ENCODE measurements around the gene PWP2.

The PWP2 gene

GRCh38 chr21:44065428-44065827 lies 41.8 kb upstream of the PWP2 start:
- peaks cover 78 to 98% (median 83%) of the 10 kb centered on the region in 11 experiments for H3K36me3 ChIP-seq
- no peaks in the 10 kb centered on the region for H3K9me3 ChIP-seq (replicated peaks in 1 of 11)
- H3K4me2 ChIP-seq, result peak overlapping the region; percentile 59 to 79 (median 69)
- H3K4me1 ChIP-seq, result peaks cover 15 to 24% (median 20%) of the 10 kb centered on the region in 10 experiments
- TF ChIP-seq Cebpa-rat (IDR thresholded peaks at IDR 0.05), result peak in 6 of 11 experiments; percentile 14 to 81 (median 48); a peak in 6 of 22 replicates
- no peaks in the 10 kb centered on the region for H3K27me3 ChIP-seq
- H3K27ac ChIP-seq, result peak overlapping the region in 9 of 11 experiments; percentile 4 to 76 (median 37); a peak in 14 of 22 replicates
- peaks cover 21 to 92% (median 59%) of the 10 kb centered on the region in 11 experiments; a peak in 20 of 22 replicates for H4K20me1 ChIP-seq
- H3K9ac ChIP-seq, result peak overlapping the region in 8 of 11 experiments; percentile 14 to 62 (median 46); a peak in 13 of 22 replicates
- no peak overlapping the region for H3K4me3 ChIP-seq

- Histone ChIP-seq H3K9me3 (replicated peaks in 1 of 11) (no peaks in the 10 kb centered on the region), H3K27ac (peak overlapping the region in 8 of 11 experiments; percentile 4 to 76 (median 48); a peak in 11 of 22 replicates), H3K36me3 (peaks cover 80 to 98% (median 85%) of the 10 kb centered on the region in 11 experiments), H4K20me1 (peaks cover 28 to 98% (median 66%) of the 10 kb centered on the region in 11 experiments; a peak in 20 of 22 replicates), H3K9ac (peak overlapping the region in 6 of 11 experiments; percentile 14 to 62 (median 46); a peak in 12 of 22 replicates), H3K27me3 (no peaks in the 10 kb centered on the region), H3K4me1 (peaks cover 15 to 24% (median 20%) of the 10 kb centered on the region in 10 experiments), H3K4me3 (no peak overlapping the region), H3K4me2 (peak overlapping the region; percentile 59 to 79 (median 69); a peak in 20 of 22 replicates)
- no peak for TF ChIP-seq Cebpa-rat (IDR thresholded peaks at IDR 0.05)
Observed at GRCh38 chr21:44066116-44066515, 41.1 kb upstream of the PWP2 start.

DNA sequence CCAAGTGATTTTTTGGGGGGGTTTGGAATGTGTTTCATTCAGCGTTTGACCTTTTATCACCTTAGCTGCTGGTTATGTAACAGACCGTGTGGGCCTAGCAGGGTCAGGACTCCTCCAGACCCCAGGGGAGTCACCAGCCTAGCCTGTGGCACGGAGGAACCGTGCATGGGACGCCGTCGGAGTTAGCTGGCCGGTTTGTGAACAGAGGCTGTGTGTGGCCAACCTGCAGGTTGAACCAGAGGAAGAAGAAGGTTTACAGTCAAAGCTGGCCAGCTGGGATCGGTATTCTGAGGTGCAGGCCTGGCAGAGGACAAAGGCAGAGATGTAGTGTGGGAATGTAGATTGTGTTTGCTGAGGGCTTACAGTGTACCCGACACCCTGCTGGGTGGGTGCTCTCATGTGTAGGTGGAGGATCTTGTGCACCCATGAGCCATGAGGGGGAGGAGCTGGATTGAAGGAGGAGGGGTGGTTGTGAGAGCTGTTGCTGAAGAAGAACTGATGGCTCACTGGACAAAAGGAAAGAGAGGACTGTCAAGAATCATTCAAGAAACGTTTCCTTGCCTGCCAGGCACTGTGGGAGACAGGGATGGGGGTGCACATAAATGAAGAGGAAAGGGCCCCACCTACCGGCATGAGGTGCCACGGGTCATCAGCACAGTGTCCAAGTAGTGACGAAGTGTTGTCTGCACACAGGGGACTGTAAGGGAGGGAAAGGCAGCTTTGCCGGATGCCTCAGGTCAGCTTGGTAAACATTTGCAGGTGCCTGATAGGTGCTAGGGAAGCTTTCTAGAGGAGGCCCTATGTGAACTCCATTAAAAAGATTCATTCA lies 40.0 kb upstream of the PWP2 start:
- H3K4me2 ChIP-seq, result no peak overlapping the region
- no peaks in the 10 kb centered on the region for H3K9me3 ChIP-seq (replicated peaks in 1 of 11)
- no peak for TF ChIP-seq Cebpa-rat (IDR thresholded peaks at IDR 0.05)
- 0 out of 22 replicates have a peak overlapping the region, but pooled peaks of 2 of the 11 experiments have one; percentile 6 to 76 for H3K27ac ChIP-seq
- no peak overlapping the region for H3K4me3 ChIP-seq
- H3K9ac ChIP-seq, result no peak overlapping the region
- no peaks in the 10 kb centered on the region for H3K27me3 ChIP-seq
- peaks cover 79 to 99% (median 89%) of the 10 kb centered on the region in 11 experiments for H3K36me3 ChIP-seq
- peaks cover 15 to 24% (median 20%) of the 10 kb centered on the region in 10 experiments for H3K4me1 ChIP-seq
- H4K20me1 ChIP-seq, result peaks cover 31 to 100% (median 77%) of the 10 kb centered on the region in 11 experiments; a peak in 21 of 22 replicates

GRCh38 chr21:44070391-44070790 lies 36.8 kb upstream of the PWP2 start:
- Histone ChIP-seq H3K36me3 (peaks cover 86 to 99% (median 94%) of the 10 kb centered on the region in 11 experiments), H3K27ac (no peak overlapping the region), H3K4me2 (no peak overlapping the region), H3K4me1 (peaks cover 9 to 14% (median 10%) of the 10 kb centered on the region in 10 experiments), H3K9me3 (replicated peaks in 1 of 11) (no peaks in the 10 kb centered on the region), H3K9ac (no peak overlapping the region), H4K20me1 (peaks cover 40 to 97% (median 90%) of the 10 kb centered on the region in 11 experiments; a peak in 21 of 22 replicates), H3K4me3 (no peak overlapping the region), H3K27me3 (no peaks in the 10 kb centered on the region)
- no peak for TF ChIP-seq Cebpa-rat (IDR thresholded peaks at IDR 0.05)

DNA sequence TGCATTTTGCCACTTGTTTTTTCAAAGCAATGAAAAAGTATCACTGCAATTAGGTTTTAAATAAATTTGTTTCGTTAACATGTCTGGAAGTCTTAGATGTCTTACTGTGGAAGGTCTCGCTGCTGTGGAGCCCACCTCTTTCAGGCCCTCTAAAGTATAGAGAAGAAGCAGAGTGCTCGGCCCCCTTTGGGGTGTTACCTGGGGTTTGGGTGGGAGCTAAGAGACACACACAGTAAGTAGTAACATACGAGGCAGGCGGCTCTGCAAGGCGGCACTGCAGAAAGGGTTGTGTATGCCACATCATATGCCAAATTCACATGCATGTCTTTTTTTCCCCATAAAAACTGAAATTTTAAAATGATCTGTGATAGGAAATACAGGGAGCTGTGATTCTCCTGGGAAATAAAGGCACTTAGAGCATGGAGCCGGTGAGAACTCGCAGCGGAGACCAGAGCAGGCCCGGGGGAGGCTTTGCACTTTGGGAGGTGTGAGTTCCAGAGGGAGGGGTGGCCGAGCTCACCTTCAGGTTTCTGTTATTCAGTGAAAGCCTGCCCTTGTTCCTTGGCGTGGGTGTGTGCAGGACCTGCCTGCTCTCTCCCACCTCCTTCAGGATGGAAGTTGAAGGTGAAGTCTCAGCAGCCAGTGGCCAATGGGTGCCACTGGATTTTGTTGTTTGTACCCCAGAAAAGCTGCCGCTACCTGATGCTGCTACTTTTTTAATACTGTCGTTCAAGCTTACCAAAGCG lies 35.7 kb upstream of the PWP2 start:
- Histone ChIP-seq H3K36me3 (peaks cover 90 to 100% (median 98%) of the 10 kb centered on the region in 11 experiments), H3K4me3 (no peak overlapping the region)

DNA sequence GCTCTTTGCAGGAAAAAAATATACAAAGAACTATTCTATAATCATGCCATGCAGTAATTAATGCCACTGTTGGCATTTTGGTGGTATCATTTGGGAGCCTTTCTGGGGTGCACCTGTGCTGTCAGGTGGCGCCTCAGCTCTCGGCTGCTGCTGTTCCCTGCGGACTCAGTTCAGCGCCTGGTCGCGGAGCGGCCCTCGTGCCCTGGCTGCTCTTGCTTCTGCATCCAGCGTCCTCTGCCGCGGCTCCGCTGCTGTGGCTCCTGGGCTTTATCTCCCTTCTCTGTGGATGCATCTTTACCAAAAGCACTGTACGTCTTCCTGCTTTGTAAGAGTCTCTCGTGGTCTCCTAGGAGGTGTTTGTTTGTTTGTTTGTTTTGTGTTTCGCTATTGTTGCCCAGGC lies 35.1 kb upstream of the PWP2 start:
- no peaks in the 10 kb centered on the region for H3K27me3 ChIP-seq
- no peak overlapping the region for H3K4me3 ChIP-seq
- H4K20me1 ChIP-seq, result peaks cover 31 to 93% (median 74%) of the 10 kb centered on the region in 11 experiments; a peak in 20 of 22 replicates
- H3K9ac ChIP-seq, result no peak overlapping the region
- H3K36me3 ChIP-seq, result peaks cover 90 to 100% (median 98%) of the 10 kb centered on the region in 11 experiments
- no peak for TF ChIP-seq Cebpa-rat (IDR thresholded peaks at IDR 0.05)
- no peaks in the 10 kb centered on the region for H3K9me3 ChIP-seq (replicated peaks in 1 of 11)
- no peak overlapping the region for H3K27ac ChIP-seq
- no peak overlapping the region for H3K4me2 ChIP-seq
- peaks cover 0 to under 1% (median 0%) of the 10 kb centered on the region in 10 experiments; a peak in 2 of 20 replicates for H3K4me1 ChIP-seq

More for the DNA sequence above, 35.7 kb upstream of the PWP2 start:
- H3K9me3 ChIP-seq (replicated peaks in 1 of 11), result no peaks in the 10 kb centered on the region
- no peak overlapping the region for H3K27ac ChIP-seq
- peaks cover 31 to 93% (median 79%) of the 10 kb centered on the region in 11 experiments; a peak in 20 of 22 replicates for H4K20me1 ChIP-seq
- H3K9ac ChIP-seq, result no peak overlapping the region
- H3K4me1 ChIP-seq, result peaks cover 0 to 3% (median 0%) of the 10 kb centered on the region in 10 experiments; a peak in 4 of 20 replicates
- no peak overlapping the region for H3K4me2 ChIP-seq
- TF ChIP-seq Cebpa-rat (IDR thresholded peaks at IDR 0.05), result no peak
- H3K27me3 ChIP-seq, result no peaks in the 10 kb centered on the region

GRCh38 chr21:44074315-44074958 lies 32.8 kb upstream of the PWP2 start:
- no peaks in the 10 kb centered on the region for H3K9me3 ChIP-seq (replicated peaks in 1 of 11)
- H3K4me3 ChIP-seq, result no peak overlapping the region
- no peak overlapping the region for H3K4me2 ChIP-seq
- H3K27ac ChIP-seq, result no peak overlapping the region
- peaks cover 87 to 100% (median 97%) of the 10 kb centered on the region in 11 experiments for H3K36me3 ChIP-seq
- H3K27me3 ChIP-seq, result no peaks in the 10 kb centered on the region
- H3K4me1 ChIP-seq, result peaks cover 0 to 15% (median 11%) of the 10 kb centered on the region in 10 experiments; a peak in 14 of 20 replicates
- peaks cover 31 to 86% (median 59%) of the 10 kb centered on the region in 11 experiments; a peak in 20 of 22 replicates for H4K20me1 ChIP-seq
- TF ChIP-seq Cebpa-rat (IDR thresholded peaks at IDR 0.05), result no peak
- no peak overlapping the region for H3K9ac ChIP-seq

DNA sequence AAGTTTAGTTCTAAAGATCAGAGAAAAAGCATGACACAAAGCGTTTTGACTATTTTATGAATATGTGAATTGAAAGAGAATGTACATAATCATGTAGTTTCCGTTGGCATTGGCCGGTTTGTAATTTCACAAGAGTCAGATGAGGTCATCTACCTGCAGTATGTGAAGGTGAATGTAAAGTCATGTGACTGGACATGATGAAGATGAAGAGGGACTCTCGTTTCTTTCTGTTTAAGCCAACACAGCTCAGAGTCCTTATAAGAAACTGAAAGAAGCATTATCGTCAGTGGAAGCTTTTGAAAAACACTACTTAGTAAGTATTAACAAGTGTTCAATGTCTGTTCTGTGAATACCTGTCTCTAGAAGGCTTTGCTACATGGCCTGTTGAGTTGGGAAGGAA lies 30.9 kb upstream of the PWP2 start:
- Histone ChIP-seq H4K20me1 (peaks cover 18 to 68% (median 41%) of the 10 kb centered on the region in 11 experiments; a peak in 19 of 22 replicates), H3K36me3 (peaks cover 87 to 100% (median 98%) of the 10 kb centered on the region in 11 experiments), H3K27ac (no peak overlapping the region), H3K4me2 (no peak overlapping the region), H3K9ac (no peak overlapping the region), H3K4me1 (peaks cover 0 to 15% (median 11%) of the 10 kb centered on the region in 10 experiments; a peak in 14 of 20 replicates), H3K4me3 (no peak overlapping the region), H3K9me3 (replicated peaks in 1 of 11) (no peaks in the 10 kb centered on the region), H3K27me3 (no peaks in the 10 kb centered on the region)
- no peak for TF ChIP-seq Cebpa-rat (IDR thresholded peaks at IDR 0.05)
